Breast epithelium (tissue), 4 donors: ENCODE results near the gene SLX4. TPM values are rescaled to one million over a fixed set of nuclear protein-coding genes. Genes with fewer than 3 reads are reported as not detected.
"Not testable (repeated sequence)": the region's sequence is repeated elsewhere in the genome, so short reads cannot be mapped to it uniquely, and the experiment has no call there.

ENCODE experiments used
- DNase-seq, 2 donors: peaks; one replicate each; pipeline ENCODE4 v3.0.0-alpha.2; 2019; ENCODE audit warnings: low spot score in 2 of 2
- H3K27ac ChIP-seq, 2 donors: fragments of 200-600 bp; sonication (generic) in 1 of 2; one replicate each; pipeline ENCODE4 v1.5.1; 2016 to 2019; ENCODE audit warnings: mild to moderate bottlenecking in 1 of 2
- H3K27me3 ChIP-seq, 2 donors: fragments of 200-600 bp; sonication (generic) in 1 of 2; one replicate each; pipeline versions ENCODE4 v1.5.1 to v1.6.0; 2017 to 2019; ENCODE audit warnings: control low read depth in 1 of 2, mild to moderate bottlenecking in 1 of 2
- H3K36me3 ChIP-seq: fragments of 200-600 bp; one replicate; pipeline ENCODE4 v1.5.1; 2019
- H3K4me1 ChIP-seq, 2 donors: fragments of 200-600 bp; sonication (generic); one replicate each; pipeline ENCODE4 v1.5.1; 2016 to 2019; ENCODE audit warnings: control low read depth in 1 of 2
- H3K4me3 ChIP-seq, 3 donors: fragments of 200-600 bp; sonication (generic); 1 replicate in 2 of 3; 2 replicates in 1 of 3; pipeline ENCODE4 v1.5.1; 2016 to 2019; ENCODE audit warnings: mild to moderate bottlenecking in 3 of 3, moderate library complexity in 2 of 3
- H3K9me3 ChIP-seq, 2 donors: fragments of 200-600 bp; sonication (generic) in 1 of 2; one replicate each; pipeline ENCODE4 v1.5.1; 2016 to 2019; ENCODE audit warnings: control low read depth in 1 of 2
- CTCF ChIP-seq, 3 donors: fragments of 450-650 bp; IDR thresholded peaks; one replicate each; pipeline ENCODE4 v1.5.1; 2016 to 2017; ENCODE audit warnings: antibody characterized with exemption in 3 of 3, mild to moderate bottlenecking in 3 of 3, moderate library complexity in 3 of 3
- POLR2A ChIP-seq: fragments of 450-650 bp; IDR thresholded peaks from one replicate; pipeline ENCODE4 v1.6.1; 2016; ENCODE audit warnings: antibody characterized with exemption, mild to moderate bottlenecking, moderate library complexity
- POLR2AphosphoS5 ChIP-seq, 3 donors: sonication (generic); formaldehyde crosslinking; IDR thresholded peaks; one replicate each; pipeline ENCODE4 v1.6.1; 2017; ENCODE audit warnings: antibody characterized with exemption in 3 of 3
- intact Hi-C: fragments of 100-400 bp; cut with DNase I; formaldehyde crosslinking; loops from one replicate; pipeline ENCODE4 v1.15.1; 2023; ENCODE audit warnings: low total_unique reads
- total RNA-seq, 3 donors: library from RNA; depleted of rRNA; stranded (reverse); fragments of >200 nt; gene quantifications; one replicate each; pipeline ENCODE4 v1.1.0, GENCODE V29; 2016

The SLX4 gene
- total RNA-seq, 3 donors from 2014 or later, result 3.0 to 4.3 (median 3.7) TPM

GRCh38 chr16:3609895-3610697, 1.3 kb downstream of the SLX4 start:
- no peaks in the 10 kb centered on the region for H3K36me3 ChIP-seq
- no peaks in the 10 kb centered on the region for H3K9me3 ChIP-seq
- intact Hi-C loops, result no loop called here
- H3K27me3 ChIP-seq, result no peaks in the 10 kb centered on the region
- TF ChIP-seq POLR2A (no peak), POLR2AphosphoS5 (IDR thresholded peaks at IDR 0.05) (no peak), CTCF (IDR thresholded peaks at IDR 0.05) (no peak)
- peaks cover 0 to 6% of the 10 kb centered on the region in 2 donors for H3K4me1 ChIP-seq
- no peak for DNase-seq
- H3K4me3 ChIP-seq, result peak overlapping the region in 2 of 3 donors; percentile 74 to 99
- no peak overlapping the region for H3K27ac ChIP-seq

GRCh38 chr16:3608976-3609375, 2.4 kb downstream of the SLX4 start:
- intact Hi-C loops, H3K9me3 ChIP-seq, H3K36me3 ChIP-seq, H3K27me3 ChIP-seq, H3K27ac ChIP-seq, H3K4me3 ChIP-seq, H3K4me1 ChIP-seq, DNase-seq: not testable (repeated sequence)

- Histone ChIP-seq H3K9me3 (no peaks in the 10 kb centered on the region), H3K27me3 (no peaks in the 10 kb centered on the region), H3K36me3 (no peaks in the 10 kb centered on the region), H3K4me1 (peaks cover 0 to 6% of the 10 kb centered on the region in 2 donors), H3K27ac (no peak overlapping the region), H3K4me3 (no peak overlapping the region)
- intact Hi-C loops, result no loop called here
- TF ChIP-seq POLR2A, result no peak
- TF ChIP-seq POLR2AphosphoS5 (IDR thresholded peaks at IDR 0.05), result no peak
- TF ChIP-seq CTCF (IDR thresholded peaks at IDR 0.05), result no peak
- DNase-seq, result no peak
These were observed 3.3 kb downstream of the SLX4 start for GRCh38 chr16:3608069-3608468.

- intact Hi-C loops, result no loop called here
These were observed 3.8 kb downstream of the SLX4 start for GRCh38 chr16:3607634-3608033.

GRCh38 chr16:3607161-3607560, 4.2 kb downstream of the SLX4 start:
- no peaks in the 10 kb centered on the region for H3K36me3 ChIP-seq
- H3K4me3 ChIP-seq, result no peak overlapping the region
- no peaks in the 10 kb centered on the region for H3K27me3 ChIP-seq
- TF ChIP-seq POLR2A (no peak), POLR2AphosphoS5 (IDR thresholded peaks at IDR 0.05) (no peak), CTCF (IDR thresholded peaks at IDR 0.05) (no peak)
- no peak for DNase-seq
- H3K27ac ChIP-seq, result no peak overlapping the region
- intact Hi-C loops, result no loop called here
- no peaks in the 10 kb centered on the region for H3K9me3 ChIP-seq
- H3K4me1 ChIP-seq, result no peaks in the 10 kb centered on the region

More at GRCh38 chr16:3607634-3608033, 3.8 kb downstream of the SLX4 start:
- Histone ChIP-seq H3K4me1 (peaks cover 0 to 3% of the 10 kb centered on the region in 2 donors), H3K27ac (no peak overlapping the region), H3K27me3 (no peaks in the 10 kb centered on the region), H3K36me3 (no peaks in the 10 kb centered on the region), H3K4me3 (no peak overlapping the region), H3K9me3 (no peaks in the 10 kb centered on the region)
- DNase-seq, result no peak
- no peak for TF ChIP-seq CTCF (IDR thresholded peaks at IDR 0.05)
- no peak for TF ChIP-seq POLR2AphosphoS5 (IDR thresholded peaks at IDR 0.05)
- TF ChIP-seq POLR2A, result no peak
